Subcutaneous abdominal adipose tissue (tissue), 5 donors: ENCODE measurements around the gene INO80B.

Source experiments
- H3K27ac ChIP-seq: one replicate; pipeline ENCODE4 v1.7.0; 2013; ENCODE audit warnings: low read depth, mild to moderate bottlenecking, inconsistent platforms, low read length, moderate library complexity
- H3K27me3 ChIP-seq, 5 donors: one replicate each; pipeline ENCODE4 v1.7.0; 2013; ENCODE audit warnings: low read length in 5 of 5, inconsistent platforms in 1 of 5; ENCODE audit not compliant: control insufficient read depth in 5 of 5, insufficient read depth in 4 of 5
- H3K36me3 ChIP-seq, 5 donors: one replicate each; pipeline ENCODE4 v1.7.0; 2013; ENCODE audit warnings: low read length in 5 of 5; ENCODE audit not compliant: control insufficient read depth in 5 of 5, insufficient read depth in 5 of 5
- H3K4me1 ChIP-seq, 5 donors: one replicate each; pipeline ENCODE4 v1.7.0; 2013; ENCODE audit warnings: low read length in 5 of 5, mild to moderate bottlenecking in 3 of 5, moderate library complexity in 1 of 5; ENCODE audit not compliant: control insufficient read depth in 5 of 5, insufficient read depth in 5 of 5
- H3K4me3 ChIP-seq, 5 donors: one replicate each; pipeline ENCODE4 v1.7.0; 2013; ENCODE audit warnings: low read length in 5 of 5, low read depth in 1 of 5
- H3K9ac ChIP-seq, 5 donors: one replicate each; pipeline ENCODE4 v1.7.0; 2013; ENCODE audit warnings: low read length in 5 of 5, mild to moderate bottlenecking in 4 of 5, moderate library complexity in 3 of 5
- H3K9me3 ChIP-seq, 5 donors: one replicate each; pipeline ENCODE4 v1.7.0; 2013; ENCODE audit warnings: low read length in 5 of 5; ENCODE audit not compliant: control insufficient read depth in 5 of 5
- donor health status: healthy.
- donor health status: healthy.
- donor health status: healthy.
- donor health status: healthy.
- donor health status: healthy.

INO80B gene

GRCh38 chr2:74454654-74455511 is at the start of gene INO80B:
TSS of gene INO80B (plus strand) at chr2:74455087. CDS start at chr2:74455117, 30 bp downstream.
- no peaks in the 10 kb centered on the region for H3K9me3 ChIP-seq
- no peaks in the 10 kb centered on the region for H3K36me3 ChIP-seq
- peak within 1 kb of the TSS; percentile 79 for H3K27ac ChIP-seq
- H3K4me3 ChIP-seq = peak within 1 kb of the TSS; percentile 76 to 91 (median 87)
- no peaks in the 10 kb centered on the region for H3K27me3 ChIP-seq
- H3K4me1 ChIP-seq = peaks cover 11 to 44% (median 39%) of the 10 kb centered on the region in 5 donors
- peak within 1 kb of the TSS; percentile 73 to 90 (median 82) for H3K9ac ChIP-seq

GRCh38 chr2:74406035-74406434 is 48.9 kb upstream of the INO80B start:
- Histone ChIP-seq H3K27ac (no peak overlapping the region), H3K4me3 (no peak overlapping the region), H3K4me1 (no peaks in the 10 kb centered on the region), H3K36me3 (no peaks in the 10 kb centered on the region), H3K9ac (no peak overlapping the region), H3K9me3 (no peaks in the 10 kb centered on the region), H3K27me3 (no peaks in the 10 kb centered on the region)

DNA sequence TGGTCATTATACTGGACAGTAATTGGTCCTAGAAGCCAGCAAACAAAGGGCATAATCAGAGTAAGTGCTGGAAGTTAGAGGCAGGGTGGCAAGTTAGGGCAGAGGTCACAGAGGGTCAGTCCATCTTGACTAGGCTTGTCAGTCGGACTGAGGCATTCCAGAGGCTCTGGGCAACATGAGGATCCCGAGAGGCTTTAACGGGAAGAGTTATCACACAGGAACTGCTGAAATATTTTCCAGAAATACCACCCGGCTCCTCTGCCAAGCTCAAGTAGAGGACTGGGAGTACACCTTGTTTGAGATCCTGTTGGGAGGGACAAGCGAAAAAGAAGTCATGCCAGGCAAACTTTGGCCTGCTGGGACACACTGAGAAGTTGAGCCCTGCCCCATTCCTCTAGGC is 47.2 kb upstream of the INO80B start:
- no peaks in the 10 kb centered on the region for H3K27me3 ChIP-seq
- H3K27ac ChIP-seq = no peak overlapping the region
- no peaks in the 10 kb centered on the region for H3K4me1 ChIP-seq
- H3K9me3 ChIP-seq = no peaks in the 10 kb centered on the region
- no peaks in the 10 kb centered on the region for H3K36me3 ChIP-seq
- H3K4me3 ChIP-seq = no peak overlapping the region
- H3K9ac ChIP-seq = no peak overlapping the region

GRCh38 chr2:74413001-74413698 is 41.7 kb upstream of the INO80B start:
- peaks cover 0 to 28% (median 22%) of the 10 kb centered on the region in 5 donors for H3K4me1 ChIP-seq
- H3K9ac ChIP-seq = peak overlapping the region in 1 of 5 donors; percentile 46
- no peak overlapping the region for H3K27ac ChIP-seq
- peaks cover 0 to 13% (median 5%) of the 10 kb centered on the region in 5 donors for H3K27me3 ChIP-seq
- H3K9me3 ChIP-seq = no peaks in the 10 kb centered on the region
- H3K36me3 ChIP-seq = no peaks in the 10 kb centered on the region
- no peak overlapping the region for H3K4me3 ChIP-seq

- Histone ChIP-seq H3K27me3 (peaks cover 0 to 15% (median 5%) of the 10 kb centered on the region in 5 donors), H3K9me3 (no peaks in the 10 kb centered on the region), H3K4me3 (peak overlapping the region in 4 of 5 donors; percentile 68 to 90 (median 78)), H3K4me1 (peaks cover 0 to 28% (median 22%) of the 10 kb centered on the region in 5 donors), H3K36me3 (no peaks in the 10 kb centered on the region), H3K9ac (peak overlapping the region in 4 of 5 donors; percentile 31 to 77 (median 60)), H3K27ac (no peak overlapping the region)
Measured at GRCh38 chr2:74414441-74414840, 40.4 kb upstream of the INO80B start.

- Histone ChIP-seq H3K4me1 (peaks cover 0 to 28% (median 22%) of the 10 kb centered on the region in 5 donors), H3K27ac (peak overlapping the region; percentile 23), H3K4me3 (peak overlapping the region; percentile 68 to 90 (median 78))
Measured at GRCh38 chr2:74414881-74415761, 39.8 kb upstream of the INO80B start.

GRCh38 chr2:74415762-74416395 is 39.0 kb upstream of the INO80B start:
- peaks cover 0 to 29% (median 23%) of the 10 kb centered on the region in 5 donors for H3K4me1 ChIP-seq
- H3K36me3 ChIP-seq = no peaks in the 10 kb centered on the region
- no peaks in the 10 kb centered on the region for H3K9me3 ChIP-seq
- H3K9ac ChIP-seq = peak overlapping the region in 3 of 5 donors; percentile 31 to 77 (median 70)
- H3K27ac ChIP-seq = no peak overlapping the region
- peaks cover 0 to 15% (median 5%) of the 10 kb centered on the region in 5 donors for H3K27me3 ChIP-seq
- peak overlapping the region; percentile 68 to 90 (median 78) for H3K4me3 ChIP-seq

More at GRCh38 chr2:74414881-74415761, 39.8 kb upstream of the INO80B start:
- Histone ChIP-seq H3K9me3 (no peaks in the 10 kb centered on the region), H3K27me3 (peaks cover 0 to 15% (median 5%) of the 10 kb centered on the region in 5 donors), H3K36me3 (no peaks in the 10 kb centered on the region), H3K9ac (peak overlapping the region in 4 of 5 donors; percentile 31 to 77 (median 60))

GRCh38 chr2:74416778-74417177 is 38.1 kb upstream of the INO80B start:
- Histone ChIP-seq H3K4me1 (peaks cover 0 to 38% (median 32%) of the 10 kb centered on the region in 5 donors), H3K27ac (no peak overlapping the region), H3K4me3 (no peak overlapping the region), H3K9ac (no peak overlapping the region), H3K36me3 (no peaks in the 10 kb centered on the region), H3K9me3 (no peaks in the 10 kb centered on the region), H3K27me3 (peaks cover 0 to 17% (median 5%) of the 10 kb centered on the region in 5 donors)

DNA sequence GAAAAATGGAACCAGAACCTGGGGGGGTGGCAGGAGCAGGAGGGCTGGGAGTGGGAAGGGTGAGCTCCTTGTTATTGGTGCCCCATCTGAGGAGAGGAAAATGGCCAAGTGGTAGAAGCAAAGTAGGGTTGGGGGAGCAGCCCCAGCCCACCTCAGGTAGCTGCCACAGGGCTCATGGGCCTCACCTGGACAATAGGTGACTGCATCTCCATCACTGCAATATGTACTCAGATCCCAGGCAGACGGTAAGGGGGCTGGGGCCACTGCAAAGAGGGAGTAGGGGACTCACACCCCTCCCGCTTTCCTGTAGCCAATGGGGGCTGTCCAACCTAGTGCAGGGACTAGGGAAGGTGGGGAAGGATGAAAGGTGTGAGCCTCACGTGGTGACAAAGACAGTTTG is 37.7 kb upstream of the INO80B start:
- Histone ChIP-seq H3K4me3 (no peak overlapping the region), H3K27ac (no peak overlapping the region), H3K36me3 (no peaks in the 10 kb centered on the region), H3K9ac (no peak overlapping the region), H3K9me3 (no peaks in the 10 kb centered on the region), H3K27me3 (peaks cover 0 to 21% (median 6%) of the 10 kb centered on the region in 5 donors), H3K4me1 (peaks cover 0 to 42% (median 36%) of the 10 kb centered on the region in 5 donors)
